Measurements from ENCODE around the gene PIGU.
A peak's percentile ranks its signal among the peaks of the same experiment; 100 is the strongest.

PIGU gene

GRCh38 chr20:34574861-34575260 lies 102.0 kb downstream of the PIGU start:
- DNase-seq = no peak

GRCh38 chr20:34574426-34574825 lies 102.5 kb downstream of the PIGU start:
- DNase-seq = no peak

- DNase-seq = no peak
These were observed 103.2 kb downstream of the PIGU start for GRCh38 chr20:34573541-34574300.

GRCh38 chr20:34571753-34572152 lies 105.1 kb downstream of the PIGU start:
- DNase-seq = no peak

GRCh38 chr20:34570859-34571306 lies 106.0 kb downstream of the PIGU start:
- no peak for DNase-seq

- no peak for DNase-seq
These were observed 107.3 kb downstream of the PIGU start for GRCh38 chr20:34569598-34569997.

GRCh38 chr20:34567892-34568865 lies 108.7 kb downstream of the PIGU start:
- no peak for DNase-seq

GRCh38 chr20:34566978-34567891 lies 109.7 kb downstream of the PIGU start:
- DNase-seq = no peak

- no peak for DNase-seq
These were observed 112.1 kb downstream of the PIGU start for GRCh38 chr20:34564833-34565232.

- peak; percentile 27 for DNase-seq
These were observed 114.3 kb downstream of the PIGU start for GRCh38 chr20:34562641-34563040.

GRCh38 chr20:34561661-34562060 lies 115.2 kb downstream of the PIGU start:
- DNase-seq = no peak

GRCh38 chr20:34560614-34561013 lies 116.3 kb downstream of the PIGU start:
- no peak for DNase-seq

GRCh38 chr20:34560141-34560523 lies 116.8 kb downstream of the PIGU start:
- DNase-seq = no peak

GRCh38 chr20:34559311-34560140 lies 117.4 kb downstream of the PIGU start:
- no peak for DNase-seq

GRCh38 chr20:34558320-34559218 lies 118.3 kb downstream of the PIGU start, which contains the start of gene MAP1LC3A:
TSS of gene MAP1LC3A (plus strand) at chr20:34558718. CDS start at chr20:34558869, 151 bp downstream.
- DNase-seq = peak; percentile 98

GRCh38 chr20:34557936-34558319 lies 119.0 kb downstream of the PIGU start:
- DNase-seq = no peak

GRCh38 chr20:34553366-34553867 lies 123.5 kb downstream of the PIGU start:
- no peak for DNase-seq

GRCh38 chr20:34552569-34552968 lies 124.3 kb downstream of the PIGU start:
- no peak for DNase-seq

GRCh38 chr20:34549929-34550305 lies 127.0 kb downstream of the PIGU start:
- DNase-seq = no peak

GRCh38 chr20:34549291-34549928 lies 127.5 kb downstream of the PIGU start:
- DNase-seq = no peak
